ENCODE results near the gene CDKN2D. TPM values are rescaled to one million over a fixed set of nuclear protein-coding genes. Genes with fewer than 3 reads are reported as not detected.

CDKN2D gene
- total and polyA plus RNA-seq, 2 of the 8 experiments (the other 6 are each of a cell fraction or from before 2014, with no cell fraction given): 3.0 to 4.0 TPM

GRCh38 chr19:10577951-10578350 lies 9.2 kb upstream of the CDKN2D start:
- ChIA-PET CTCF (ENCODE audit: partially characterized antibody) (interaction anchor here (0.6 to 8.7 kb wide), 4 partner anchors 31 to 174 kb away, joined by 3 to 267 read pairs (median 4); no protein-coding TSS in a partner anchor), POLR2A (ENCODE audit: partially characterized antibody) (interaction anchor here (1.1 to 1.8 kb wide), 3 partner anchors 10 to 66 kb away, joined by 3 to 5 read pairs (median 4); no protein-coding TSS in a partner anchor)
- Histone ChIP-seq H2BK12ac (ENCODE audit: low read depth, low read length) (no peak overlapping the region), H3K4ac (replicated peaks; ENCODE audit: insufficient read length, low read depth, low read length) (no peak overlapping the region), H3K56ac (replicated peaks; ENCODE audit: insufficient read length, low read depth, low read length) (no peak overlapping the region), H2BK120ac (replicated peaks; ENCODE audit: low read depth, low read length) (no peak overlapping the region), H4K91ac (replicated peaks; ENCODE audit: insufficient read length, low read length) (no peak overlapping the region), H3K4me1 (replicated peaks in 1 of 4; ENCODE audit: control insufficient read depth in 3 of 4, insufficient read depth in 4 of 4, low read length in 3 of 4) (no peaks in the 10 kb centered on the region; a peak in 1 of 7 replicates), H2BK5ac (ENCODE audit: low read depth, low read length) (no peak overlapping the region), H3K79me2 (ENCODE audit: control insufficient read depth in 1 of 2, insufficient read depth in 2 of 2, low read length in 2 of 2) (no peaks in the 10 kb centered on the region; a peak in 1 of 4 replicates), H4K5ac (ENCODE audit: insufficient read length, low read depth, low read length) (no peak overlapping the region), H3K4me3 (ENCODE audit: extremely low read depth in 1 of 4, insufficient read depth in 2 of 4, low read depth in 3 of 4, low read length in 4 of 4) (no peak overlapping the region), H3K27me3 (replicated peaks in 1 of 4; ENCODE audit: control insufficient read depth in 3 of 4, extremely low read depth in 1 of 4, insufficient read depth in 3 of 4, low read length in 3 of 4) (no peaks in the 10 kb centered on the region), H4K8ac (ENCODE audit: extremely low read depth, insufficient read depth, low read length) (no peak overlapping the region), H3K18ac (ENCODE audit: extremely low read depth, low read length) (no peak overlapping the region), H2AFZ (ENCODE audit: low read length) (no peak overlapping the region), H3K27ac (ENCODE audit: low read depth, low read length) (no peak overlapping the region), H2BK15ac (ENCODE audit: low read length) (no peak overlapping the region), H3K36me3 (ENCODE audit: control insufficient read depth in 2 of 4, insufficient read depth in 4 of 4, low read length in 3 of 4) (peaks cover 12 to 41% (median 33%) of the 10 kb centered on the region in 4 experiments), H3K4me2 (ENCODE audit: insufficient read depth in 1 of 2, low read depth in 2 of 2, low read length in 2 of 2) (no peak overlapping the region), H2AK5ac (ENCODE audit: low read depth, low read length) (no peak overlapping the region), H2BK20ac (ENCODE audit: low read length) (no peak overlapping the region), H3K9ac (replicated peaks in 1 of 4; ENCODE audit: extremely low read depth in 1 of 4, low read depth in 3 of 4, low read length in 3 of 4) (no peak overlapping the region), H3K79me1 (ENCODE audit: low read depth, low read length) (no peaks in the 10 kb centered on the region), H3K14ac (ENCODE audit: insufficient read length) (no peak overlapping the region), H4K20me1 (replicated peaks in 1 of 2; ENCODE audit: control insufficient read depth in 1 of 2, insufficient read depth in 2 of 2, low read length in 2 of 2) (peaks cover 4 to 7% of the 10 kb centered on the region in 2 experiments), H3K23ac (ENCODE audit: insufficient read length) (no peak overlapping the region), H3K9me3 (ENCODE audit: insufficient read depth in 2 of 2, low read depth in 1 of 2, low read length in 1 of 2) (no peaks in the 10 kb centered on the region), H3K23me2 (ENCODE audit: low read depth, low read length) (no peaks in the 10 kb centered on the region)
- FAIRE-seq (no peak), DNase-seq (ENCODE audit: low read depth in 1 of 2, low spot score in 2 of 2) (no peak)
- 91% methylated on average over 6 of the region's 6 CpGs; no CpG with 5 or more reads in 1 of the 2 experiments for WGBS, 2 experiments (ENCODE audit: extremely low coverage in 1 of 2, insufficient coverage in 1 of 2, insufficient read length in 1 of 2, insufficient replicate concordance in 2 of 2, low coverage in 1 of 2, low lambda C conversion rate in 2 of 2, missing lambda C conversion rate in 1 of 2)
- TF ChIP-seq CHD1 (IDR thresholded peaks at IDR 0.05; ENCODE audit: low read depth, low read length): no peak
- no peak for TF ChIP-seq POLR2A (IDR thresholded peaks at IDR 0.05; ENCODE audit: control extremely low read depth in 1 of 2, low read depth in 2 of 2, low read length in 2 of 2)
- no peak for TF ChIP-seq RXRA (IDR thresholded peaks at IDR 0.05; ENCODE audit: insufficient read depth, low read depth, low read length)
- TF ChIP-seq GABPA (IDR thresholded peaks at IDR 0.05; ENCODE audit: borderline replicate concordance, insufficient read depth, low read length): no peak
- TF ChIP-seq SP4 (IDR thresholded peaks at IDR 0.05; ENCODE audit: low read length): no peak
- no peak for TF ChIP-seq CREB1 (IDR thresholded peaks at IDR 0.05)
- TF ChIP-seq, protein P1, sequence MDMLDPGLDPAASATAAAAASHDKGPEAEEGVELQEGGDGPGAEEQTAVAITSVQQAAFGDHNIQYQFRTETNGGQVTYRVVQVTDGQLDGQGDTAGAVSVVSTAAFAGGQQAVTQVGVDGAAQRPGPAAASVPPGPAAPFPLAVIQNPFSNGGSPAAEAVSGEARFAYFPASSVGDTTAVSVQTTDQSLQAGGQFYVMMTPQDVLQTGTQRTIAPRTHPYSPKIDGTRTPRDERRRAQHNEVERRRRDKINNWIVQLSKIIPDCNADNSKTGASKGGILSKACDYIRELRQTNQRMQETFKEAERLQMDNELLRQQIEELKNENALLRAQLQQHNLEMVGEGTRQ (IDR thresholded peaks at IDR 0.05; ENCODE audit: low read length): no peak
- TF ChIP-seq BCL11A (IDR thresholded peaks at IDR 0.05; ENCODE audit: low read depth in 2 of 2, low read length in 2 of 2): no peak
- no peak for TF ChIP-seq SIX5 (IDR thresholded peaks at IDR 0.05; ENCODE audit: low read depth, low read length)
- TF ChIP-seq EGR1 (IDR thresholded peaks at IDR 0.05; ENCODE audit: borderline replicate concordance, low read depth, low read length): no peak
- TF ChIP-seq RNF2 (IDR thresholded peaks at IDR 0.05; ENCODE audit: borderline replicate concordance, low read depth, low read length, missing control alignments, poor library complexity, severe bottlenecking): no peak
- no peak for TF ChIP-seq ATF3 (IDR thresholded peaks at IDR 0.05; ENCODE audit: insufficient read depth, low read depth, low read length)
- no peak for TF ChIP-seq CTBP2 (IDR thresholded peaks at IDR 0.05; ENCODE audit: borderline replicate concordance, insufficient read depth, insufficient read length, low read length)

All from H1 (cell line).